ENCODE measurements around the gene CDKN2B-AS1. TPM values are rescaled to one million over a fixed set of nuclear protein-coding genes. Genes with fewer than 3 reads are reported as not detected.

CDKN2B-AS1 gene
- total and polyA plus RNA-seq, 11 donors = 0.38 to 0.80 (median 0.54) TPM; not detected in 6

DNA sequence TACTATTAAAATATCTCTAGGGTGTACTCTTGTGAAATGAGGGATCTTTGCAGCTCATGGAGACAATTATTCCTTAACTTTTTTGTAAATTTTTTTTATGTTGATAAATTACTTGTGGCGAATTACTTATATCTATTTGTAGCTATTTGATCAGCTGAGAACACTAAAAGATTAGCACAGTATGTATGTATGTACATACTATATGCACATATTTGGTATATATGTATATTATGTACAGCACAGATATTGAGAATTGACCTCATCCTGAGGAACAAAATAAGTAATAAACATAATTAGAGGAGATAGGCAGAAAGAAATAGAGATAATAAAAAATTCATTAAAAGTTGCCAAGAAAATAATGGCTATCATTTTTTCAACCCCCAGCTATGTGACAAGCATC is 12.2 kb upstream of the CDKN2B-AS1 start:
- ATAC-seq = no peak
- intact Hi-C loops (cut with DNase I) = no loop called here
- H3K27me3 ChIP-seq = peaks cover 0 to 95% (median 67%) of the 10 kb centered on the region in 9 donors
- TF ChIP-seq, protein P1, sequence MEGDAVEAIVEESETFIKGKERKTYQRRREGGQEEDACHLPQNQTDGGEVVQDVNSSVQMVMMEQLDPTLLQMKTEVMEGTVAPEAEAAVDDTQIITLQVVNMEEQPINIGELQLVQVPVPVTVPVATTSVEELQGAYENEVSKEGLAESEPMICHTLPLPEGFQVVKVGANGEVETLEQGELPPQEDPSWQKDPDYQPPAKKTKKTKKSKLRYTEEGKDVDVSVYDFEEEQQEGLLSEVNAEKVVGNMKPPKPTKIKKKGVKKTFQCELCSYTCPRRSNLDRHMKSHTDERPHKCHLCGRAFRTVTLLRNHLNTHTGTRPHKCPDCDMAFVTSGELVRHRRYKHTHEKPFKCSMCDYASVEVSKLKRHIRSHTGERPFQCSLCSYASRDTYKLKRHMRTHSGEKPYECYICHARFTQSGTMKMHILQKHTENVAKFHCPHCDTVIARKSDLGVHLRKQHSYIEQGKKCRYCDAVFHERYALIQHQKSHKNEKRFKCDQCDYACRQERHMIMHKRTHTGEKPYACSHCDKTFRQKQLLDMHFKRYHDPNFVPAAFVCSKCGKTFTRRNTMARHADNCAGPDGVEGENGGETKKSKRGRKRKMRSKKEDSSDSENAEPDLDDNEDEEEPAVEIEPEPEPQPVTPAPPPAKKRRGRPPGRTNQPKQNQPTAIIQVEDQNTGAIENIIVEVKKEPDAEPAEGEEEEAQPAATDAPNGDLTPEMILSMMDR (IDR thresholded peaks at IDR 0.05) = no peak
- no peak for TF ChIP-seq POLR2A (IDR thresholded peaks at IDR 0.05)
- WGBS, 4 donors = 47 to 64% (median 54%) methylated on average over 1 of the region's 1 CpG
- H3K4me3 ChIP-seq = no peak overlapping the region
- DNase-seq = no peak
- H3K36me3 ChIP-seq = no peaks in the 10 kb centered on the region
- no peaks in the 10 kb centered on the region for H3K4me1 ChIP-seq
- no peak overlapping the region for H3K27ac ChIP-seq
- no peaks in the 10 kb centered on the region for H3K9me3 ChIP-seq

GRCh38 chr9:21982861-21983560 is 11.6 kb upstream of the CDKN2B-AS1 start:
- ATAC-seq (no peak), DNase-seq (no peak)
- H3K4me3 ChIP-seq = no peak overlapping the region
- no peaks in the 10 kb centered on the region for H3K4me1 ChIP-seq
- 50 to 88% (median 71%) methylated on average over 1 of the region's 1 CpG for WGBS, 4 donors
- TF ChIP-seq, protein P1 (IDR thresholded peaks at IDR 0.05) = no peak
- TF ChIP-seq POLR2A (IDR thresholded peaks at IDR 0.05) = no peak
- no peak overlapping the region for H3K27ac ChIP-seq
- H3K9me3 ChIP-seq = no peaks in the 10 kb centered on the region
- H3K36me3 ChIP-seq = no peaks in the 10 kb centered on the region
- intact Hi-C loops (cut with DNase I) = no loop called here
- H3K27me3 ChIP-seq = peaks cover 0 to 95% (median 67%) of the 10 kb centered on the region in 9 donors

DNA sequence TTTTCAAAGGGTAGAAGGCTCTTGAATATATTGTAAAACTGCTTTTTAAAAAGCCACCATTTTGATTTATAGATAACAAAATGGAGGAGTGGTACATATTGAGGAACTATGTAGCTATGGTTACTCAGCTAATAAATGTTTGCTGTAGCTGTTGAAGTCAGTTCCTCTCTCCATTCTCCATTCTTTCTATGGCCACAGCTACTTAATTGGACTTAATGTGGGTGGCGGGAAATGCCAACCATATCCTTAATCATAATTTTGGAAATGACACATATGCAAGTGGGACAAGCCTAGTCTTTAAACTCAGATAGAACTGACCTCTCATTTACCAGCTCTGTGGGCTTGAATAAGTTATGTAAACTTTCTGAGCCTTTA is 11.0 kb upstream of the CDKN2B-AS1 start:
- ATAC-seq (no peak), DNase-seq (no peak)
- WGBS, 4 donors = 50 to 72% (median 70%) methylated on average over 1 of the region's 1 CpG
- no peaks in the 10 kb centered on the region for H3K4me1 ChIP-seq
- no peaks in the 10 kb centered on the region for H3K36me3 ChIP-seq
- no peak for TF ChIP-seq POLR2A (IDR thresholded peaks at IDR 0.05)
- TF ChIP-seq, protein P1 (IDR thresholded peaks at IDR 0.05) = no peak
- no peaks in the 10 kb centered on the region for H3K9me3 ChIP-seq
- no peak overlapping the region for H3K27ac ChIP-seq
- no peak overlapping the region for H3K4me3 ChIP-seq
- peaks cover 0 to 95% (median 67%) of the 10 kb centered on the region in 9 donors for H3K27me3 ChIP-seq
- intact Hi-C loops (cut with DNase I) = no loop called here

GRCh38 chr9:21984101-21984500 is 10.5 kb upstream of the CDKN2B-AS1 start:
- intact Hi-C loops (cut with DNase I) = no loop called here

More at GRCh38 chr9:21984101-21984500, 10.5 kb upstream of the CDKN2B-AS1 start:
- Histone ChIP-seq H3K27ac (no peak overlapping the region), H3K27me3 (peaks cover 0 to 95% (median 67%) of the 10 kb centered on the region in 9 donors), H3K9me3 (no peaks in the 10 kb centered on the region), H3K4me1 (no peaks in the 10 kb centered on the region), H3K36me3 (no peaks in the 10 kb centered on the region), H3K4me3 (no peak overlapping the region)
- DNase-seq = no peak
- no peak for TF ChIP-seq POLR2A (IDR thresholded peaks at IDR 0.05)
- TF ChIP-seq, protein P1 (IDR thresholded peaks at IDR 0.05) = no peak
- ATAC-seq = no peak
